Left renal pelvis (tissue), 4 donors: ENCODE measurements around the gene GADD45G. TPM values are rescaled to one million over a fixed set of nuclear protein-coding genes. Genes with fewer than 3 reads are reported as not detected.

Source experiments
- DNase-seq, 4 donors: peaks; one replicate each; pipeline ENCODE4 v3.0.0-alpha.2; 2013; ENCODE audit warnings: low read depth in 4 of 4, low spot score in 3 of 4
- polyA plus RNA-seq, 4 donors: library from polyadenylated mRNA; unstranded; fragments of 120-200 nt; gene quantifications; one replicate each; pipeline ENCODE4 v1.2.1, GENCODE V29; 2013; ENCODE audit not compliant: insufficient read length in 4 of 4

The GADD45G gene
- polyA plus RNA-seq, 4 donors, result 2.3 to 5.8 (median 2.7) TPM

GRCh38 chr9:89608641-89609335 lies 4.0 kb downstream of the GADD45G start:
- no peak for DNase-seq

- DNase-seq, result no peak
Measured at GRCh38 chr9:89609426-89610006, 4.7 kb downstream of the GADD45G start.

- no peak for DNase-seq
Measured at GRCh38 chr9:89610391-89610925, 5.6 kb downstream of the GADD45G start.

GRCh38 chr9:89611425-89611824 lies 6.6 kb downstream of the GADD45G start:
- no peak for DNase-seq

- no peak for DNase-seq
Measured at GRCh38 chr9:89612566-89613278, 7.9 kb downstream of the GADD45G start.

GRCh38 chr9:89613912-89614892 lies 9.4 kb downstream of the GADD45G start:
- DNase-seq, result no peak

GRCh38 chr9:89615661-89616060 lies 10.8 kb downstream of the GADD45G start:
- DNase-seq, result no peak

GRCh38 chr9:89616411-89616810 lies 11.6 kb downstream of the GADD45G start:
- DNase-seq, result no peak

GRCh38 chr9:89617978-89618377 lies 13.2 kb downstream of the GADD45G start:
- DNase-seq, result no peak

GRCh38 chr9:89619019-89619418 lies 14.2 kb downstream of the GADD45G start:
- DNase-seq, result no peak

- no peak for DNase-seq
Measured at GRCh38 chr9:89619424-89620138, 14.8 kb downstream of the GADD45G start.

GRCh38 chr9:89621031-89621430 lies 16.2 kb downstream of the GADD45G start:
- no peak for DNase-seq

GRCh38 chr9:89621676-89622075 lies 16.9 kb downstream of the GADD45G start:
- no peak for DNase-seq

GRCh38 chr9:89622933-89623861 lies 18.4 kb downstream of the GADD45G start:
- DNase-seq, result no peak

- DNase-seq, result no peak
Measured at GRCh38 chr9:89623925-89624420, 19.2 kb downstream of the GADD45G start.

- DNase-seq, result no peak
Measured at GRCh38 chr9:89625721-89626687, 21.2 kb downstream of the GADD45G start.

GRCh38 chr9:89626741-89627265 lies 22.0 kb downstream of the GADD45G start:
- no peak for DNase-seq
